GM18858 (cell line): Measurements from ENCODE around the gene DIMT1.

ENCODE experiments used
- ATAC-seq: cut with Tn5 transposase; IDR thresholded peaks from one replicate; pipeline ENCODE4 v1.9.1; 2021; ENCODE audit not compliant: unreplicated experiment

The DIMT1 gene

DNA sequence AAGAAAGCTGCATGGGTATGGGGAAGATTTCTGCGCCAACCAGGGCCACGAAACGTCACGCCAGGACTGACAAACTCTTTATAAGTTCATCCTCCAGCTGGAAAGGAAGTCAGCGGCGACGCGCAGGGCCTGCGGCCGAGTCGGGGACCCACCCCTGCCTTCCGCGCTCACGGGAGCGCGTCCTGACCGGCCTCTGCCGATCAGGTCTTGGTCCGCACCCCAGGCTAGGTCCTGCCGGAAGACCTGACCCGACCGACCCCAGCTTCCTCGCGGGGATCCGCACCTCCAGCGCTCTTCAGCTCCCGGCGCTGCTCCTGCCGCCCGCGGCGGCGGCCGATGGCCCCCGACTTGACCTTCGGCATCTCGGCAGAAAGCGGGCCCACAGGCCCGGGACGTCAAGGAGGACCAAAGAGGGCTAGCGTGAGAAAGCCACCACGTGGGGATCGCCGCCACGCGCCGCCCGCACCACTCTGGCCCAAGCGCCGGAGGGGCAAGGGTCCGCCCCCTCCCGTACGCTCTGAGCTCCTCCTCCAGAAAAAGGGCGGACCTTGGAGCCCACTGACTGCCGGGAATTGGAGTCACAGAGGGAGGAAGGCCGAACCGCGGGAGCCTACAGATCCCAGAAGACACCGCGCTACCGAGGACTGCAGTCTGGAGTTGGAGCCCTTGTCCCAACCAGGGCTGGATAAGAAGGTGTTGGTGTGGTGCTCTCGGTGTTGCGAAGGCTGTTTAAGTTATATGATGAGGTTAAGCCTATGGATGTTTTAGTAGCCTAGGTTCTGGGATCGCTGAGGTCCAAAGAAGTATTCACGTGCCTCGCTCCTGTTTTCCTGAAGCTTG lies at the start of gene DIMT1:
TSS of gene DIMT1 (minus strand) at position 495 of the 840 bp plus-strand sequence. CDS start at position 362, 133 bp downstream.
- ATAC-seq: peak; percentile 95

DNA sequence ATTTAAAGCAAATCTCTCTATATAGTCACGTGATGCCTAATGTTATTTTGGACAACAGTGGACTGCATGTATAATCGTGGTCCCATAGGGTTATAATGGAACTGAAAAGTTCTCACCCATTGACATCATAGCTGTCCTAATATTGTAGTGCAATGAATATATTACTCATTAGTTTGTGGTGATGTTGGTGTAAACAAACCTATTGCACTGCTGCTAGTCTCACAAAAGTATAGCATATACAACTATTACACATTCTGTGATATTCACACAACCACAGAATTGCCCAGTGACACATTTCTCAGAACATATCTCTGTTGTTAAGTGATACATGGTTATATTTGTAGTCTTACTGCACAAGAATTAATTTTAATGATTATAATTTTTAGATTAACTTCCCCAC lies 46.6 kb upstream of the DIMT1 start:
- ATAC-seq: no peak

DNA sequence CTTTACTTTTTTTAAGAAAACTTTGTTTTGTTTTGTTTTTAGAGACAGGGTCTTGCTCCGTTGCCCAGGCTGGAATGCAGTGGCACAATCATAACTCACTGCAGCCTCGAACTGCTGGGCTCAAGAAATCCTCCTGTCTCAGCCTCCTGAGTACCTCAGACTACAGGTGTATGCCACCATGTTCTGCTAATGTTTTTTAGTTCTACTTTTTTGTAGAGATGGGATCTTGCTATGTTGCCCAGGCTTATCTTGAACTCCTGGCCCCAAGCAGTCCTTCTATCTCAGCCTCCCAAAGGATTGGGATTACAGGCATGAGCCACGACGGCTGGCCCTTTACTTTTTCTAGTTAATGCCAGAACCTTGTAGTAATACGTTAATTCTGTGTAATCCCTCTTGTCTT lies 44.8 kb upstream of the DIMT1 start:
- ATAC-seq: no peak

DNA sequence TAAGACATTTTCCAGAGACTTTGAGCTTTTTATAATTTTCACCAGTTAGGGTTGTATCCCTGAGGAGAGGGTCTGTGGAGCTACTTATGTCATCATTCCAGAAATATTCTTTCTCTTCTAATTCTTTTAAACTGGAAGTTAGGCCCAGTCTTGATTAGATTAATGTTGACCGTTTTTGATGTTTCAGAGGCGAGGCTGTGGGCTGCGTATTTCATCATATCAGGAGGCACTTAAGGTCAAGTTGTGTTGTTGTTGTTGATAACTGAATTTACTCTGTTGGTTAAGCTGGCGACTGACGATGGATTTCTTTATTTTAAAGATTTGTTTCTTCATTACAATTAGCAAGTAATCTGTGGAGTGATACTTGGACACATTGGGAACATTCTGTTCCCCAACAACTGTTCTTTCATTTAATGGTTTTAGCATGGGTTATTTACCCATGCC lies 28.9 kb upstream of the DIMT1 start:
- no peak for ATAC-seq

DNA sequence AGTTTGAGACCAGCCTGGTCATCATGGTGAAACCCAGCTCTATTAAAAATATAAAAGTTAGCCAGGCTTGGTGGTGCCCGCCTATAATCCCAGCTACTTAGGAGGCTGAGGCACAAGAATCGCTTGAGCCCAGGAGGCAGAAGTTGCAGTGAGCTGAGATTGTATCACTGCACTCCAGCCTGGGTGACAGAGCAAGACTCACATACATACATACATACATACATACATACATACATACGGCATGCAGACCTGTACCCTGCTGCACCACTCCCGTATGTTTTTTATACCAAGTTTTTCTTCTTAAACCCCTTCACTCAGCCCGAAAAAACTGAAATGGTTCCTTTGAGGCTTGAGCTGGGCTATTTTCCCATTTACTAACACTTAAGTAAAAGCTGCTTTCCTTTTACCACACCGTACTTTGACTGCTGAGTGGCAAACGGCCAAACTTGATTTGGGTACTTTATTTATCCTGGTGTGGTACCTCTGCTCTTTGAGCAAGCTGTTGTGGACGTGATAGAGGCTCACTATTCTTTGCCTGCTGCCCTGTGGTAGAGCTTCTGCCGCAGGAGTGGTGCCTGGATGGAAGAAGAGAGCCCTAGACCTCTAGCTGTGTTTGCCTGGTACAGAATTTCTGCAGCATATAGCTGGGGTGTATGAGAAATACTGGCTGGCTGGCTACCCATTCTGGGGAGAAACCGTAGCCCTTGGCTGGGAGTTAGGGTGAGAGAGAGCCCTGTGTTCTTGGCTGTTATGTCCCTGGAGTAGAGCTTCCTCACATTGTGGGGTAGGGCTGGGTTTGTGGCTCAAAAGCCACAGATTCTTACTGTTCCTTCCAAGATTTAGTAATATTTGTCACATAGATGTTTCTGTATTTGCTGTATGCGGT lies 28.3 kb upstream of the DIMT1 start:
- ATAC-seq: no peak

DNA sequence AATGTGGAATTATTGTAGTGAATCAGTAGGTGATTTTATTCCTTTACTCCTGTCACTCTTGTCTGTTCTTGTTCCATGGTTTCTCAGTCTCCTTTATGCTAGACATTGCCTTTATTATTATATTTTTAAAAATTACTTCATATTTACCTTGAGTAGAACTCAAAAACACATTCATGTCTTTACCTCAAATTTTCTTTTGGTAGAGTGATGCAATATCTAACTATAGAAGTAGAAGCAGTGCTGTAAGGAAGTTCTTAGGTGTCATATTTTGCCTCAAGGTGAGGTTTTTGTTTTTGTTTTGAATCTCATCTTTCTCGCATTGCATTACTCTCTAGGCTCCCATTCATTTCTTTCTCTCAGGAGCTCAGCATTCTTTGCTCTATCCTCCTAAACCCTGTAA lies 21.1 kb upstream of the DIMT1 start:
- no peak for ATAC-seq

DNA sequence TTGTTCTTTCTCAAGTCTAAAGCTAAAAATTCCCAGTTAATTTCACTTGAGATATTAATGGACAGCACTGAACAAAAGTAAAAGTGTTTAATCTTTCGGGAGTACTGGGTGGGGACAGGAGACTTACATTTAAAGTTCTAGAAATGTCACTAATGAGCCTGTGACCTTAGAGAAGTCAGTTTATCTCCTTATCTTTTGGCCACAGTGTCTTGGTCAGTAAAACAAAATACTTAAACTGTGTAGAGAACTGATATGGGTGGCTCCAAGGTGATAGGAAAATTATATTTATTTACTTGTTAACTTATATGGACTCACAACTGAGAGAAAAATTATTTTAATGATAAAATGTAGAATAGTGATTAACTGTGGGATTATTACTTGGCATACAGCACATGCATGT lies 17.7 kb upstream of the DIMT1 start:
- ATAC-seq: no peak

DNA sequence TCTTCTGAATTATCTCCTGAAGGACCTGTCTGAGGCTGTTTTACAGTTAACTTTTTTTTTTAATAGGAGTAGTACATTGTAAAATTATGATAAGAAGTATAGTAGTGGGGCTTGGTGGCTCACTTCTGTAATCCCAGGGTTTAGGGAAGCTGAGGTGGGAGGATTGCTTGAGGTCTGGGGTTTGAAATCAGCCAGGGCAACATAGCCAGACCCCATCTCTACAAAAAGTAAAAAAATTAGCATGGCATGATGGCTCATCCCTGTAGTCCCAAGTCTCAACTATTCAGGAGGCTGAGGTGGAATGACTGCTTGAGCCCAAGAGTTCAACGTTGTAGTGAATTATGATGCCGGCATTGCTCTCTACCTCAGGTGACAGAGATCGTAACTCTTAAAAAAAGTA lies 15.9 kb upstream of the DIMT1 start:
- ATAC-seq: no peak

DNA sequence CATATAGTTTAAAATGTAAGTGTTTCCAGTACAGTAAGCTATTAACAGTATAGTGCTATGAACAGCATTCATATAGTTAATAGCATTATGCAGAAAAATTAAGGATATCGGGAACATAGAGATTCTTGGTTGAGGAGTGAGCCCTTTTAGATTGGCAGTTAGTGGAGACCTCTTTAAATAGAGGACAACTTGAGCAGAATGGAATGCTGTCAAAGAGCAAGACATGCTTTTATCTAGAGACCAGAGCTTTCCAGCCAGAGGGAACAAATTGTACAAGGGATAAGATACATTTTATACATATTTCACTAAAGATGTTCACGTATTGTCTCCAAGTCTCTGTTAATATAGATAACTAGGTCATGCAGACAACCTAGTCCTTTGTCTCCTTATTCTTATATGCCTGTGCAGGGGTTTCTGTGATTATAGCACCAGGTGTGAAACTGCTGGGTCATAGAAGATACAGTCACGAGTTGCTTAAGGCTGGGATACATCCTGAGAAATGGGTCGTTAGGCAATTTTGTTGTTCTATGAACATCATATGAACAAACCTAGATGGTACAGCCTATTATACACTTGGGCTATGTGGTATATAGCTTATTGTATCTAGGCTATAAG lies 14.9 kb upstream of the DIMT1 start:
- ATAC-seq: no peak

DNA sequence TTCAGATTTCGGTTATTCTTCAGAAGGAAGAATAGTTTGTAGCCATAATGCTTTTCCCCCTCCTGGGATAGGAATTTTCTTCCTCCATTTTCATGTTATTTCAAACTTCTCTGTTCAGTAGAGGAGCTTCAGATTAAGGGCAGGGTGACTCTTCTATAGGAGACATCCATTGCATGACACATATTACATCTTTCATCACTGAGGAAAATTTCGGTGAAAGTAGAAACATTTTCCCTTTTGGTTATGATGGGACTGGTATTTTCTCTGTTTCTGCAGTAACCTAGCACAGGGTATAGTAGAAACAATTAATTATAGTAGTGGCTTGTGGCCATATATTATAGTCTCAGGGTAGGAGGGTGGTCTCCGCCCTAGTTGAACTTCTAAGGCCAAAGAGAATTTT lies 10.0 kb upstream of the DIMT1 start:
- no peak for ATAC-seq

DNA sequence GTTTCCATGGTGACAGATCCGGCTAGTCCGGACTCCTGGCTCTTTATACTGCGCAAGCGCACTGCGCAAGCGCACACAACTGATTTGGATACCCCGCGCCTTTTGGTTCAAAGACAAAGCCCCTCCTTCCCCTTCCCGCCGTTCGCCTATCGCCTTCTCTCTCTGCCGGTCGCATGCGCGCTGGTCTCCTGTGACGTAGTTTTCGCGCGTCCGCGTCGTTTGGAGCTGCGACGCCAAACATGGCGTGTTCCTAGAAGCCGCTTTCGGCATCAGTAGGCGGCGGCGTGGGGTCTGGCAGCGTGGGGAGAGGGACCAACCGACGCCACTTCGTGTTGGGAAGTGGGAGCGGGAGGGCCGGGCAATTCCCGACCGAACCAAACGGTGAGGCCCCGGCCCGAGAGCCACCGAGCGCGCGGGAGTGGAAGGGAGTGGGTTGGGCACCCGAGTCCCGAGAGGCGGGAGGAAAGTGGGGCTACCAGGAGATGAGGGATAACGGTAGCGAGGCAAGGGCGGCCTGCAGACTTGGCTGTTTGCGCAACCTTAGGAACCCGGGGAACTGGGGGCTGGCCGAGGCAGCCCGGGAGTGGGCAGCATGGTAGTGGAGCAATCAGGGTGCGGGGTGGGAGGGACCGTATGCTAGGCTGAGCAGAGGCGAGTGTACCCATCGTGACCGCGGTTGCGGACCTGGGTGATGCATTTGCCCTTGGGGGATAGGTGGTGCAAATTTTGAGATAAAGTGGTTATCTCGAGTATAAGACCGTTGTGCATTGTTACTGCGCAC lies 9.0 kb upstream of the DIMT1 start, which contains the start of gene IPO11:
TSS of gene IPO11 (plus strand) at position 215 of the 781 bp plus-strand sequence. CDS start 24,517 bp downstream, outside the sequence.
- ATAC-seq: peak; percentile 95

DNA sequence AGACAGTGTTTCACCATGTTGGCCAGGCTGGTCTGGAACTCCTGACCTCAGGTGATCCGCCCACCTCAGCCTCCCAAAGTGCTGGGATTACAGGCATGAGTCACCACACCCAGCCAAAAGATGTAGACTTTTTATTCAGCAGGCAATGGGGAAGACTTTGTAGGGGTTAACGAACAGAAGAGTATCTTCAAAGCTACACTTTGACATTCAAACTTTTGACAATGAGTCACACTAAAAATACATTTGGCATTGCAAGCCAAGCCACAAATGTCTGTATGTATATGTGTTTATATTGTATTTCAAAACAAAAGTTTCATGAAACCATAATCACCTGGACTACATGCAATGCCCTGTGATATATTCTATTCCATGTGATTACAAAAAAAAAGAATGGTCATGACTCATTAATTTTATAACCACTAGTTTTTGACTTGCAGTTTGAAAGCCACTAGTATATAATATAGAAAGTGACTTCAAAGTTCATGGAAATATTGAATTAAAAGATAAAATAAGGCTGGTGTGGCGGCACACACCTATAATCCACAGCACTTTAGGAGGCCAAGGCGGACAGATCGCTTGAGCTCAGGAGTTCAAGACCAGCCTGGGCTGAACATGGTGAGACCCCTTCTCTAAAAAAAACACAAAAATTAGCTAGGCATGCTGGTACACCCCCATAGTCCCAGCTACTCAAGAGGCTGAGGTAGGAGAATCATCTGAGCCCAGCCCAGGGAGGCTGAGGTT lies 8.3 kb downstream of the DIMT1 start:
- ATAC-seq: no peak

DNA sequence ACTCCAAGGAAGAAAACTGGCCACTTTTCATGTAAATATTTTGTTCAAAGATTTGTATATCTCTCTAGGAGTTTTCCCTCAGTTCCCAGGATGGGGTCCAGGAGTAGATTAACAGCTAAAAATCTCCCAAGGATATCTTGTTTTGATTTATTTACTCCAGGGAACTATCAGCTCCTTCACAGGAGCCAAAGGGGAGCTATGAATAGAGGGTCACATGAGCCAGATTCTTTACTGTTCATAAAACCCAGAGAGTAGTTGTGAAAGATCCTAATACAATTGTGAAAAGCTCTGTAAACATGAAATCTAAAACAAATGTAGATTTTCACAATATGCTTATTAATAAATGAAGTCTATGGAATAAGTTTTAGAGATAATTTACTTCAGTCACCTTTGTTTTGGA lies 16.9 kb downstream of the DIMT1 start:
- ATAC-seq: no peak

DNA sequence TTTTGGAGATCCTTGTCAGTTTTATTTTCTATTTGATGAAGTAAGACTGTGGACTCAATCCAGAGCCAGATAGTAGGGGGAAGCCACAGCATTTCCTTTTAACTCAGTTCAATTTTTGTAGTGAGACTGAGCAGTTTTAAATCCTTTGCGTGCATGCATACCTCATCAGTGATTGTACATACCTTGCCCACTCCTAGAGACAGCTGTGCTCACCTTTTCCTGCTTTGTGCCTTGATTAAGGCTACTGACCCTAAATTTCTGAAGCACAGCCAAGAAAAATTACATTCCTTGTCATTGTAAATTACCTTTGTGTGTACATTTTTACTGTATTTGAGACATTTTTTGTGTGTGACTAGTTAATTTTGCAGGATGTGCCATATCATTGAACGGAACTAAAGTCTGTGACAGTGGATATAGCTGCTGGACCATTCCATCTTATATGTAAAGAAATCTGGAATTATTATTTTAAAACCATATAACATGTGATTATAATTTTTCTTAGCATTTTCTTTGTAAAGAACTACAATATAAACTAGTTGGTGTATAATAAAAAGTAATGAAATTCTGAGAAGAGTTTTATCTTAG lies 17.8 kb downstream of the DIMT1 start:
- ATAC-seq: no peak

DNA sequence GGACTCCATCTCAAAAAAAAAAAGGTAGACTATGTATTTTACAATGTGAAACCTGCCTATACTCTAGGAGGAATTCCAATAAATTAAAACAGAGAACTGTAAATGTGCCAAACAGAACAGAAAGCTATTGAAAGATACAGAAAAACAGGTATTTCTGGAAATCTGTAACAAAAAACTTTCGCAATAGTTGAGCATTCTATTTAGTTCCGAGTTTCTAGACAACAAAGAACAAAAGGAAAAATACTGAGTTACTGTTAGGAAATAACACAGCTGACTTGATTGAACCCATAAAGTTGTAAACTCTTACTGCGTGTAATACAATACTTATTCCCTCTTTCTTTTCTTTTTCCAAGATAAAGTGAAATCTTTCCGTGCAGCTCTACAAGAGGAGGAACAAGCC lies 18.6 kb downstream of the DIMT1 start:
- no peak for ATAC-seq

DNA sequence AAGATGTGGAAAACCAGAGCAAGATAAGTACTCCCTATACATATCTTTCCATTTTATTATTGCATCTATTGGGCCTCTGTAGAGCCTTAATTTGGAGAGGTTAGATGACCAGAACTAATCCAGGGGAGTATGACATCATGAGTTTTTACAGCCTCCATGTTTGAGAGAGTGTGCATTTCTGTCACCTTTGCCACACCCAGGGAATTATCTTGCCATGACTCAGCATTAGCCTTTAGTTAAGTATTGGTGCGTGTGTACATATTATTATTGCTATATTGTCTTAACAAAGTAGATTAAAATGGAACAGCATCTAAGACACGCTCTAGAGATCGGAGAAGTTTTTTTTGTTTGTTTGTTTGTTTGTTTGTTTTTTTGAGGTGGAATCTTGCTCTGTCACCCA lies 27.6 kb downstream of the DIMT1 start:
- ATAC-seq: no peak

DNA sequence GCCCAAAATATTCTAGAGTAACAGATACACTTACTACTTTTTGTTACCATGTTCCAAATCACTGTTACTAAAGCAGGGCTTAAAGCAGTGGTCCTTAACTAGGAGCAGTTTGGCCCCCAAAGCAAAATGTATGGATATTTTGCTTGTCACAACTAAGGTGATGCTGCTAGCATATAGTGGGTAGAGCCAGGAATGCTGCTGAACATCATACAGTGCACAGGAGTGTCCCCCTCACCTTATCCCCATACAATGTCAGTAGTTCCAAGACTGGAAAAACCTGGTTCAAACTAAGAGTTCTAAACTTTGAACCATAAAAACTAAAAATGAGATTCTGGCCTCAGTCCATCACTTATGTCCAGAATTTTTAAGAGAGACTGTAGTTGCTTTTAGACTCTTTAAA lies 28.1 kb downstream of the DIMT1 start:
- ATAC-seq: no peak

DNA sequence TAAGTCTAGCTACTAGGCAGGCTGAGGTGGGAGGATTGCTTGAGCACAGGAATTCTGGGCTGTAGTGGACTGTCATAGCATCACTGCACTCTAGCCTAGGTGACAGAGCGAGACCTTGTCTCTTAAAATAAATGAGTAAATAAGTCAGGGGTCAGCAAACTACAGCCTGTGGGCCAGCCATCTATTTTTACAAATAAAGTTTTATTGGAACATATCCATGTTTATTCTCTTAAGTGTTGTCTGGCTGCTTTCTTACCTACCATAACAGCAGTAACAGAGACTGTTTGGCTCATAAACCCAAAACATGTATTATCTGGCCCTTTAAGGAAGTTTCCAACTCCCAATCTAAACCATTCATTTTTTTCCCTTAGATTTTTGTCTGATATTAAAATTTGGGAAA lies 29.6 kb downstream of the DIMT1 start:
- no peak for ATAC-seq

DNA sequence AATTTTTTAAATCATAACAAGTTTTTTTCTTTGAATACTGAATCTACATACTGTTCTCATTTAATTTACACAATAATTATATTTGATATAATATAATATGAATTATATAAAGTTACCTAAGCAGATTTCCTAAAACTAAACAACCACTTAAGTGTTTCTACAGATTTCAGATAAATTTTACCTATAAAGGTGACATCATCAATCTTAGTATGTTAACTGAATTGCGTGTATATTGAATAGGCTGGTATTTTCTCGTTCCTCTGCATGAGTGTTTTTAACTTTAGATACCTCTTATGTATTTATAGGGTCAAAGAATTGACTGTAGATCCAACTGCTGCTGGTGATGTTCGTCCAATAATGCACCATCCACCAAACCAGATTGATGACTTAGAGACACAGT lies 30.3 kb downstream of the DIMT1 start:
- no peak for ATAC-seq

DNA sequence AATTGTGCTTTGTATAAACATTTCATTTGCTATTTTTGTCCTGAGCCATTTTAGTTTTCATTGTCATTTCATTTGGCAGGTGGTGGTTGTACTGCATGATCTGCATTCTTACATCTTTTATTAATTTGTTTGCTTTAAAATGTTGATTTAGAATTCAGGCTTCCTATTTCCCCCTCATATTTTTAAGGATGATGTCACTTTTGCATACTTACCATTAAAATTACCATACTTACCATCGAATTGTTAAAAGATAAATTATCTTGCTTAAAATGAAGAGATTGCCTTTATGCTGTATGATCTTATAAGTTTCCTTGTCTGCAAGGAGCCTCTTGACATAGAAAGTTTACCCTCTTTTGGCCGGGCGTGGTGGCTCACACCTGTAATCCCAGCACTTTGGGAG lies 31.1 kb downstream of the DIMT1 start:
- ATAC-seq: no peak
